ENCODE results near the gene ANGPTL4.

- TF ChIP-seq MTF1 (CRISPR knock-in tag; IDR thresholded peaks at IDR 0.05) (no peak), CTCF (CRISPR knock-in tag; IDR thresholded peaks at IDR 0.05) (peak; percentile 81), ZHX1 (CRISPR knock-in tag; IDR thresholded peaks at IDR 0.05; ENCODE audit: low read depth) (no peak), RBFOX2 (IDR thresholded peaks at IDR 0.05; ENCODE audit: low read depth, low read length) (no peak), ZBTB38 (CRISPR knock-in tag; IDR thresholded peaks at IDR 0.05) (peak; percentile 94), REST (IDR thresholded peaks at IDR 0.05; ENCODE audit: borderline replicate concordance in 1 of 2, low read depth in 1 of 2, low read length in 2 of 2) (no peak), NFYC (CRISPR knock-in tag; IDR thresholded peaks at IDR 0.05) (no peak), FOXA1 (IDR thresholded peaks at IDR 0.05) (no peak), FOXA1 (CRISPR knock-in tag; IDR thresholded peaks at IDR 0.05) (no peak), POGK (CRISPR knock-in tag; conservative IDR thresholded peaks at IDR 0.05) (no peak), KLF6 (CRISPR knock-in tag; IDR thresholded peaks at IDR 0.05) (no peak)
Measured at GRCh38 chr19:8396563-8397203, 32.7 kb downstream of the ANGPTL4 start.
